GM19035 (cell line): ENCODE data around the gene HTR2B.
"Not testable (repeated sequence)": the region's sequence is repeated elsewhere in the genome, so short reads cannot be mapped to it uniquely, and the experiment has no call there.

Experiments used
- ATAC-seq: cut with Tn5 transposase; IDR thresholded peaks from one replicate; pipeline ENCODE4 v1.9.1; 2021; ENCODE audit not compliant: unreplicated experiment

Gene HTR2B

GRCh38 chr2:231134910-231135655 is 10.2 kb upstream of the HTR2B start:
- no peak for ATAC-seq

DNA sequence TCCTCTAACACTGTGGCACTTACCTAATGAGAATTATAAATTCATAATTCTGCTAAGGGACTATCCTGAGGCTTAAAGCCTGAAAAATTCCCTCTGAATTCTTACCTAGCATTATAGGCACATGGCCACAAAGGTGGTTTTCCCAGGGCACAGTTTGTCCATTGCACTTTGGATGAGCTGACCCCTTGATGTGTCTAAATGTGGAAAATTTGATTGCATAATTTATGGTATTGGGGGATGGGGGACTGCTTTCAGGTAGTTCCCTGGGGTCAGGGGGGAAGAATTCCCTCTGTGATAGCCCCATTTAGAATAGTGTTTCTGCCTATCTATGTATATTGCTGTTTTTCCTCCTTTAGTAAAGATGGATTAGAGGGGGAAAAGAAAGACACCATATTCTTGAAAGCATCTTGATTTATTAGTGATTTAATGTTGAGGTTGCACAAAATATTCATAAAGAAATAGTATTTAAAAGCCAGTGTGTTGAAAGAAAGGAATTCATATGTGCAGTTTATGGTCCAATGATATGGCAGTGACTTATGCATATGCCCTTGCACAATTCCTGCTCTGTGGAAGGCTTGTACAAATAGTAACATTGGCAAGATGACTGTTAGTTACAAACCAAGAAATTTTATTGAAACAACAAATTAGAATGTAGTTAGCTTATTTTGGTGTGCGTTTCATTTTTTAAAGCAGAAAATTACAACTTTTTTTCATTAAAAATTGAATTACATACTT is 8.7 kb upstream of the HTR2B start:
- ATAC-seq: no peak

DNA sequence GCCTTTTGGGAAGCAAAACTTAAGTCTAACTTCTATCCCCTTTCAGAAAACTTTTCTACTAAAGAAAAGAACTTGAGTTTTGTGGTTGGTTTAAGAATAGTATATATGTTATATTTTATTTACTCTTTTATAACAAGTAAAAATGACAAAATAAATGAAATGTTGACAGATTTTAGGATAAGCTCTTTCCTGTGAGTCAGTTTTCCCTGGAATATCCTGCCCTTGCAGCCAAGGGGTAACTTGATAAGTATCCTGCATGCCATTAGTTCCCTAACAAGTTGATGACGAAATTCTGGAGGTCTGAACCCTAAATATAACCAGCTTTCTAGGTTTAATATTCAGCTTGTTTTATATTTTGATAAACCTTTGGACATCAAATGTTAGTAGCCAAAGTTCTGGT is 7.3 kb upstream of the HTR2B start:
- ATAC-seq: no peak

GRCh38 chr2:231130336-231131056 is 5.7 kb upstream of the HTR2B start:
- no peak for ATAC-seq

GRCh38 chr2:231129216-231129615 is 4.4 kb upstream of the HTR2B start:
- ATAC-seq: no peak

- ATAC-seq: no peak
Observed at GRCh38 chr2:231128541-231128940, 3.7 kb upstream of the HTR2B start.

DNA sequence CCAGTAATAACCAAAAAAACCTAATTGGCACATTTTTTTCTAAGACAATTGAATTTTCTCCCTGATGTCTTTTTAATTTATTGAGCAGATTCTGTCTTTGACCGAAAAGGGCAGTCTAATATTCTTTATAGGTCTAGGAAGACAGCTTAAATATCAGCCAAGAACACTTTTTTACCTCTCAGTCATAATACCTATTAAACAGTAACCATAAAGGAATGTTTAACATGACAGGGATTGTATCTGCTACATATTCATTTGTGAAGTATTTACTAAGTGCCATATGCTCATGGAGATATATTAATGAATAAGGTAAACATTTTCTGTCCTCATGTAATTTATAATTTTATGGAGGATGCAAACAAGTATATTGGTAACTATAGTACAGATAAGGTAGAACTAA is 3.1 kb upstream of the HTR2B start:
- ATAC-seq: no peak

- ATAC-seq: no peak
Observed at GRCh38 chr2:231127480-231127879, 2.6 kb upstream of the HTR2B start.

GRCh38 chr2:231126123-231126522 is 1.3 kb upstream of the HTR2B start:
- ATAC-seq: no peak

- ATAC-seq: no peak
Observed at GRCh38 chr2:231123362-231123898, 1.4 kb downstream of the HTR2B start.

GRCh38 chr2:231118614-231118942 is 6.3 kb downstream of the HTR2B start:
- no peak for ATAC-seq

DNA sequence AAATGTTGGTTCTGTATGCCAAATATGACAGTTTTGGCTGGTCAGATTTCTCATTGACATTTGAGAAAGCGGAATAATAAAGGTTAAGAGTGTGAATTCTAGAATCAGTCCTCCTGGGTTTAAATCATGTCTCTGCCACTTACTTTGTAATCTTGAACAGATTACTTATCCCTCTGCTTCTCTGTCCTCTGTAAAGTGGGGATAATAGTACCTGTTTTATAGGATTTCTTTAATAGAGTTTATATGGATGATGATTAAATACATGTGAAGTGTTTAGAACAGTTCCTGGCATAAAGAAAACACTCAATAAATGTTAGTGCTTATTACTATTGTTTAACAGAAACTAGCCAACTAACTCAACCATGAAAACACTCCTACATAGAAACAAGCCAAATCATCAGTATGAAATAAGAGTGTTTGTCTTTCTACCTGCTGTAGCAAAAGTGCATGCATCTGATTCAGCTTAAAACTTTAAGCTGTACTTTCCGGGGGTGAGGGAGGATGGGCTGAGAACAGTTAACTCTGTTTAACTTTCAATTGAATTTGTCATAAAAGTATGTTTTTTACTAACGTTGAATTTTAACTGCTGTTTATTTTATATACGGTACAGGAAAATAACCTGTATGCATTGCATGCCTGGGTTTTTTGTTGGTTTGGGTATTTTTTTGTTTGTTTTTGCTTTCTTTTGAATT is 6.8 kb downstream of the HTR2B start:
- ATAC-seq: no peak

GRCh38 chr2:231117148-231117547 is 7.7 kb downstream of the HTR2B start:
- ATAC-seq: no peak

- ATAC-seq: no peak
Observed at GRCh38 chr2:231115651-231116050, 9.2 kb downstream of the HTR2B start.

- ATAC-seq: no peak
Observed at GRCh38 chr2:231113489-231113888, 11.4 kb downstream of the HTR2B start.

DNA sequence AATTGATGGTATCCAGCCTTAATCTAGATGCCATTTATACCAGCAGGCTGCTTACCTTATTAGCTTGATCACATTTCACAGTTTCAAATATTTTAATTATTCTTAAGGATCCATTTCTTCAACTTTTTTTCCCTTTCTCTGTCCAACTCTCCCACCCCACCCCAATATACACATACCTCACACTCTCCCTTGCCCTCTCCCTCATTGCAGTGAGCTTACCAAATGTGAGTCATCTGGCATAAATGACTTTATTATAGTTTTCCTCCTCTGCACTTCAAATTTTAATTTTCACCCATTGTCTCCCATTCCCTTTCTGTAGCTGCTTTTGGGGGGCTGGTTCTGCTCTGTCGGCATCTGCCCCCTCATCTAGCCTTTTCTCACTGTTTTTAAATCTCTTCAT is 12.9 kb downstream of the HTR2B start:
- no peak for ATAC-seq

GRCh38 chr2:231110551-231110950 is 14.3 kb downstream of the HTR2B start:
- ATAC-seq: no peak

DNA sequence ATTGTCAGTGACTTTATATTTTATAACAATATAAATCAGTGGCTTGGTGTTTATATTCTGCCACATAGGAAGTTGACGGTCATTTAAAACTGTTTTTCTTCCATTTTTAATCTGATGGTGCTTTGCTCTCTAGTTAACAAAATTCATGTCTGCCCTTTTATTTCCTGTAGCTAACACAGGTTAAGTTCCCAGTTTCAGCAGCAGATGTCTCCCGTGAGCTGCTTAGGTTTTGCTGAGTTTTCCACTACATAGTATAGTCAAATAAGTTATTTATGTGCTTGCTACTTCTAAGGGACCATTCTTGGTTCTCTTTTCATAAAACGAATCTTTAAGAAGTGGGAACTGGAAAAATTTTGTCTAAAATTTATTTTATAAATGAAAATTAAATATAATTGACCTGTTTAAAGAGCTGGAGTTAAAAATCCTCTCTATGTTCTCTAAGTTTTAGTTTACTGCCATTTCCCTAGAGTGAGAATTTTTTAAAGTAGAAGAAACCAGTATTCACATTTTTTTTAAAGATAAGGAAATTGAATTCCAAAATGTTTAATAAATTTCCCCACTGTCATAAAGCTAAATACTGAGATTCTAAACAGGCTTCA is 20.6 kb downstream of the HTR2B start:
- peak; percentile 65 for ATAC-seq

DNA sequence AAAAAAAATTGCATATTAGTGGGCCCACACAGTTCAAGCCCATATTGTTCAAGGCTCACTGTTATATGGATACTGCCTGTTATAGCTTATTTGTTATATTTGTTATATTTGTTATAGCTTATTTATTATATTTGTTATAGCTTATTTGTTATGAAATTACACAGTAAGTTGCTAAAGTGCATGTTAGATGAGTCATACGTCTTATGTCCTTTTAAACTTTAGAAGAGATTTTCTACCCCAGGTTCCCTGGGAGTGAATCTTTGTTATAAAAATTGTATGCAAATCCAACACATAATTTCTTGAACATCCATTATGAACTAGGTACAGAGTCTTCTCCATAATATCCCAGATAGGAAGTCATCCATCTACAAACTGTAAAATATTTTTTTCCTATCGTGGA is 22.1 kb downstream of the HTR2B start:
- no peak for ATAC-seq

DNA sequence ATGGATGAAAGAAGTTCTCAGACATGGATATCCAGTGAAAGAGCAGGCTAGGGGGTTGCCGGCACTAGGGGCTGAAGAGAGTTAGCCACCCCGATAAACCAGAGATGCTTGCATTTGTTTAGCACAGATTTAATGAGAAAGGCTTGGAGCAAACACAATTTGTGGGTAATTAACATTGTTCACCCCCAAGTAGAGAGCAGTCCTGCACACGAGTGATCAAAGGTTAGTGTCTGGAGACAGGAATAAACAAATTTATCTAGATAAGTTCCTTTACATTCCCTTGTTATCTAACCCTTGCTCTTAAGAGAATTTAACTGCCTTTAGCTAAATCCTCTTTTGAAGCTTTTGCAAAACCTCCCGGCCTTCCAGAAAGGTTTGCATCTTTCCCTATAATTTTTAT is 23.9 kb downstream of the HTR2B start:
- no peak for ATAC-seq

DNA sequence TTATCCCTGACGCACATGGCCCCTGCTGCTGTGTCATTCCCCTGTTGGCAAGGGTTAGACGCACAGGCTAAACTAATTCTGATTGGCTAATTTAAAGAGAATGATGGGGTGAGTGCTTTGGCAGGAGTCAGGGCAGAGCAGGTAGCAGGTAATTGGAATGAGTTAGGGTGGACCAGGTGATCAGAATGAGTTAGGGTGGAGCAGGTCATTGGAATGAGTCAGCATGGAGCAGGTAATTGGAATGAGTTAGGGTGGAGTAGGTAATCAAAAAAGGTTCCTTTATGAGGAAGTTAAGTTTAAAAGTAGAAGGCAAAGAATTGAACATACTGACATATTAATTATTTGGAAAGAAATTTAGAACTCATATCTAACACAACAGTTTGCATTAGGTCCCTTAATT is 24.5 kb downstream of the HTR2B start:
- ATAC-seq: not testable (repeated sequence)
